ENCODE results near the gene KIF1A. TPM values are rescaled to one million over a fixed set of nuclear protein-coding genes. Genes with fewer than 3 reads are reported as not detected.

The KIF1A gene
- total and polyA plus RNA-seq, 2 donors (not counting 3 experiments of a cell fraction or from before 2014, with no cell fraction given) = 0.11 to 0.64 TPM

DNA sequence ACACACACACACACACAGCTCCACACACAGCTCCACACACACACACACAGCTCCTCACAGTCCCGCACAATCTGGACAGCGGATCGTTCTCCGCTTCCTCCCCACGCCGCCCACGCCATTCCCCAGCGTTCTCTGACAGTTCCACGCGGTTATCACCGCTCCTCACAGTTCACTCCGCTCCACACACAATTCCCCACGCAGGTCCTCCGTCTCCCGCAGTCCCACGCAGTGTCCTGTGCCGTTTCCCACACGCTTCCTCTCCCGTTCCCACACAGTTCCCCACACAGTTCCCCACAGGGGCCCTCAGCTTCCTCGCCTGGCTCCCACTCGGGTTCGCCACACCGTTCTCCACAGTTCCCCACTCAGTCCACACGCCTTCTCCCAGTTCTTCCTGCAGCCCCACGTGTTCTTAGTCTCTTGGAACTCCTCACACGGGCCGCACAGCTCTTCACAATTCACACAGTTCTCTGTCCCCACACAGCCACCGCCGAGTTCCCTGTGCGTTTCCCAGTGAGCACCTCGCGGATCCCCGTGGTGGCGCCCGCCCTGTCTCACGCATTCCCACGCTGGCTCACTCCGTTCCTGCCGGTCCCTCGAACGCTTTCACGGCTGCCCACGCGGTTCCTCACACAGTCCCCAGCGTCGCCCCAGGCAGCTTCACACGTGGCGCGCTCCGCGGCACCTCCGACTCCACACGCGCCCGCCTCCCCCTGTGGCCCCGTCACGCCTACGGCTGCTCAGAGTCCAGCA, 38.4 kb downstream of the KIF1A start:
- FAIRE-seq = no peak
- dilution Hi-C loops (cut with MboI; ENCODE audit: extremely low pct_ligation_motif_present, low sequenced_read_pairs) = no loop called here
- TF ChIP-seq JUN (IDR thresholded peaks at IDR 0.05; ENCODE audit: borderline replicate concordance, insufficient read depth, insufficient read length, low read depth) (no peak), GATA2 (IDR thresholded peaks at IDR 0.05; ENCODE audit: insufficient read depth, insufficient read length, low read depth, low read length) (no peak), EZH2 (IDR thresholded peaks at IDR 0.05; ENCODE audit: borderline replicate concordance, low read depth, low read length, severe bottlenecking) (no peak), POLR2A (IDR thresholded peaks at IDR 0.05; ENCODE audit: low read depth, low read length) (no peak), POLR2AphosphoS5 (IDR thresholded peaks at IDR 0.05; ENCODE audit: insufficient read depth, low read depth, low read length) (no peak), FOS (IDR thresholded peaks at IDR 0.05; ENCODE audit: borderline replicate concordance, insufficient read depth, low read length) (no peak), MYC (IDR thresholded peaks at IDR 0.05; ENCODE audit: low read depth, low read length) (no peak)
- TF ChIP-seq, protein P1, sequence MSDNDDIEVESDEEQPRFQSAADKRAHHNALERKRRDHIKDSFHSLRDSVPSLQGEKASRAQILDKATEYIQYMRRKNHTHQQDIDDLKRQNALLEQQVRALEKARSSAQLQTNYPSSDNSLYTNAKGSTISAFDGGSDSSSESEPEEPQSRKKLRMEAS (IDR thresholded peaks at IDR 0.05; ENCODE audit: insufficient read depth, insufficient read length) = no peak
- TF ChIP-seq, protein P2, sequence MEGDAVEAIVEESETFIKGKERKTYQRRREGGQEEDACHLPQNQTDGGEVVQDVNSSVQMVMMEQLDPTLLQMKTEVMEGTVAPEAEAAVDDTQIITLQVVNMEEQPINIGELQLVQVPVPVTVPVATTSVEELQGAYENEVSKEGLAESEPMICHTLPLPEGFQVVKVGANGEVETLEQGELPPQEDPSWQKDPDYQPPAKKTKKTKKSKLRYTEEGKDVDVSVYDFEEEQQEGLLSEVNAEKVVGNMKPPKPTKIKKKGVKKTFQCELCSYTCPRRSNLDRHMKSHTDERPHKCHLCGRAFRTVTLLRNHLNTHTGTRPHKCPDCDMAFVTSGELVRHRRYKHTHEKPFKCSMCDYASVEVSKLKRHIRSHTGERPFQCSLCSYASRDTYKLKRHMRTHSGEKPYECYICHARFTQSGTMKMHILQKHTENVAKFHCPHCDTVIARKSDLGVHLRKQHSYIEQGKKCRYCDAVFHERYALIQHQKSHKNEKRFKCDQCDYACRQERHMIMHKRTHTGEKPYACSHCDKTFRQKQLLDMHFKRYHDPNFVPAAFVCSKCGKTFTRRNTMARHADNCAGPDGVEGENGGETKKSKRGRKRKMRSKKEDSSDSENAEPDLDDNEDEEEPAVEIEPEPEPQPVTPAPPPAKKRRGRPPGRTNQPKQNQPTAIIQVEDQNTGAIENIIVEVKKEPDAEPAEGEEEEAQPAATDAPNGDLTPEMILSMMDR (IDR thresholded peaks at IDR 0.05; ENCODE audit: extremely low read depth in 1 of 2, insufficient read depth in 1 of 2, low read depth in 1 of 2, low read length in 2 of 2) = no peak
- Histone ChIP-seq H3K27me3 (ENCODE audit: control insufficient read depth in 2 of 2, insufficient read depth in 2 of 2, low read length in 2 of 2) (no peaks in the 10 kb centered on the region), H3K9me3 (replicated peaks; ENCODE audit: control insufficient read depth, insufficient read depth, low read length) (no peaks in the 10 kb centered on the region), H3K4me1 (ENCODE audit: control insufficient read depth, extremely low read depth, insufficient read depth, low read length) (no peaks in the 10 kb centered on the region), H3K4me2 (ENCODE audit: insufficient read depth, low read length) (no peak overlapping the region), H3K4me3 (replicated peaks in 1 of 3; ENCODE audit: insufficient read depth in 1 of 3, low read depth in 1 of 3, low read length in 3 of 3) (no peak overlapping the region), H3K36me3 (ENCODE audit: control insufficient read depth in 2 of 2, extremely low read depth in 1 of 2, insufficient read depth in 2 of 2, low read length in 2 of 2) (no peaks in the 10 kb centered on the region), H3K27ac (ENCODE audit: insufficient read depth, low read depth, low read length) (no peak overlapping the region), H3K9ac (replicated peaks; ENCODE audit: extremely low read depth, insufficient read depth, low read length) (no peak overlapping the region), H3K79me2 (ENCODE audit: control insufficient read depth, insufficient read depth, low read length) (no peaks in the 10 kb centered on the region), H3K9me1 (replicated peaks; ENCODE audit: control insufficient read depth, extremely low read depth, insufficient read depth, low read length) (no peaks in the 10 kb centered on the region), H2AFZ (ENCODE audit: low read depth, low read length) (no peak overlapping the region), H4K20me1 (replicated peaks; ENCODE audit: control insufficient read depth, extremely low read depth, insufficient read depth, low read length) (no peaks in the 10 kb centered on the region)
- no peak for DNase-seq (ENCODE audit: low read depth, low spot score)
- BruUV-seq (replicated peaks) = no TSS peak
- ChIA-PET POLR2A (no interaction called here), CTCF (no interaction called here)
- intact Hi-C loops (cut with micrococcal nuclease) = no loop called here

All from endothelial cell of umbilical vein (primary cell).